ENCODE data around the gene ZC3H4.
"Not testable (repeated sequence)": the region's sequence is repeated elsewhere in the genome, so short reads cannot be mapped to it uniquely, and the experiment has no call there.

ZC3H4 gene

DNA sequence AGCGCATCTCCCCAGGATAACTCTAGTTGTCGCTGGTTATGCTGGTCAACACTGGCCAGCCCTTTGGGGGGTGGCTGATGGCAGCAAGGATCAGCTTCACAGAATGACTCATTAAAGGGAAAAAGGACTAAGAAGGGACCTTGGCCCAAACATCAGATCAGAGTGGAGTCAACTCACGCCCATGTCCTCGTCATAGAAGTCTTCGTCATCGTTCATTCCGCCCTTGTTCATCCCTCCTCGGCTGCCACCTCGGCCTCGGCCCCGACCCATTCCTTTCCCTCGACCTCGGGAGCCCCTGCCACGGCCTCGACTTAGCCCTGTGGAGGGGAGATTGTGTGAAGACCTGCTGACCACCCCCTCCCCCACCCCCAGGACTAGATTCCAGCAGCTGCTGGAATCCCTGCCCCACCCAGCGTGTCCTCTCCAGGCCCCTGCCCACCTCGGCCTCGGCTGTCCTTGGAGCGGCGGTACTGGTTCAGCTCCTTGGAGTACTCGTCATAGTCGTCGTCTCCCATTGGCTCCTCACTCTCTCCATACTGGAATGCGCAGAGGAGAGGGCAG, 28.6 kb downstream of the ZC3H4 start:
- DNase-seq (ENCODE audit: low read depth), result no peak

GRCh38 chr19:47082493-47082892, 31.1 kb downstream of the ZC3H4 start:
- DNase-seq (ENCODE audit: low read depth), result no peak

DNA sequence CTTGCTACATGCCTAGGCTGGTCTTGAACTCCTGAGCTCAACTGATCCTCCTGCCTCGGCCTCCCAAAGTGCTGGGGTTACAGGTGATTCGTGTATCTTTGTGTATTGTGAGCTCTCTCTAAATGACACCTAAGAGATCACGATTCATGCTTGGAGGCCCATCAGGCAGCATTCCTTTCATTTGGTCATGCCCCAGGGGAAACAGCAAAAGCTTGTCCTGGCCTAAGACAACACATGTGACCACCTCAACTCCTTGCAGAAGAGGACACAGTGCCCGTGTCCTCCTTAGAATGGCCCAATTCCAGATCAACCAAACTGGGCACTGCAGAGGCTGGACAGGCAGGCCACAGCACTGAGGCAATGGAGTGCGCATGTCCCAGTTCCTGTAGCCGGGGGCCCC, 32.5 kb downstream of the ZC3H4 start:
- DNase-seq (ENCODE audit: low read depth), result no peak

DNA sequence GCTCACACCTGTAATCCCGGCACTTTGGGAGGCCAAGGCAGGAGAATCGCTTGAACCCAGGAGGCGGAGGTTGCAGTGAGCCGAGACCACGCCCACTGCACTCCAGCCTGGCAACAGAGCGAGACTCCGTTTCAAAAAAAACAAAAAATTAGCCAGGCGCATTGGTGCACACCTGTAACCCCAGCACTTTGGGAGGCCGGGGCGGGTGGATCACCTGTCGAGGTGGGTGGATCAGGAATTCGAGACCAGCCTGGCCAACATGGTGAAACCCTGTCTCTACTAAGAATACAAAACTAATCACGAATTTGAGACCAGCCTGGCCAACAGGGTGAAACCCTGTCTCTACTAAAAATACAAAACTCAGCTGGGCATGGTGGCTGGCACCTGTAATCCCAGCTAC, 35.2 kb downstream of the ZC3H4 start:
- not testable (repeated sequence) for DNase-seq (ENCODE audit: low read depth)

DNA sequence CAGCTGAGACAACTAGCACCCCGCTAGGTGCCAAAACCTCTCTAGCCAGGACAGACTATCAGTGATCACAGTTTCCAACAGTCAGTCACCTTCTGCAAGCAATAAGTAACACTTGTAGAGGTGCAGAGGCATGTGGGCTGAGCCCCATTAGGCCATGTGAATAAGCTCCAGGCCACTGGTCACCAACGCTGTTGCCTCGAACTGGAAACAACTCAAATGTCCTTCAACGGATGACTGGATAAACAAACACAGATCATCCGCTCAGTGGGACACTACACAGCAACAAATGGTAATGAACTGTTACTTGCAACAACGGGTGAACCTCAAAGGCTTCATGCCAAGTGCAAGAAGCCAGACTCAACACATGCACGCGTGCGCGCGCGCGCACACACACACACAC, 37.6 kb downstream of the ZC3H4 start:
- DNase-seq (ENCODE audit: low read depth), result no peak

DNA sequence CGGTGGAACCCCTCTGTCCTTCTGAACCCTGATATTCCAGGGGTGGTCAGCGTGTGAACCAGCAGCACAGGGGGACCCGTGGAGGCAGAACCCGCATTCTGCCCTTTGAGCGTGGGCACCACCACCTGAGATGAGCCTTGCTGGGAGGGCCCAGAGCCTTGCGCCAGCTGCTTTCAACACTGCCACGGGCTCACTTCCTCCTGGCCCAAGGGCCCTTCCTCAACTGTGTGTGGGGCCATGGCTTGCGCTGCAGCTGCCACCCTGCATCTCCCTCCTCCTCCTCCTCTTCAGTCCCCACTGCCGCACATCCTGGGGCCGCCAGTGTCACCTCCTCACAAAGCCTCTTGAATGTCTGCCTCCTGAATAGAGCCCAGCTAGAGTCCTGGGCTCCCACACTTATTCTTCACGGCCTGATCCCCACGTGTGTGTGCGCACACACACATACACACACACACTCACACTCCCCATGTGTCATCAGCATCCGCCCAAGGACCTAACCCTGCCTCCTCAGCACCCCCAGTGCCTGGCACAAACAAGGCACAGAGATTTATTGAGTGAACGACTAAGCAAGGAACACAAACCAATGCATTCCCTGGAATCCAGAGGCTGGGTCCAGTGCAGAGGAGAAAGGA, 38.3 kb downstream of the ZC3H4 start:
- DNase-seq (ENCODE audit: low read depth), result no peak

- DNase-seq (ENCODE audit: low read depth), result no peak
These were observed 39.0 kb downstream of the ZC3H4 start for GRCh38 chr19:47074621-47075020.

DNA sequence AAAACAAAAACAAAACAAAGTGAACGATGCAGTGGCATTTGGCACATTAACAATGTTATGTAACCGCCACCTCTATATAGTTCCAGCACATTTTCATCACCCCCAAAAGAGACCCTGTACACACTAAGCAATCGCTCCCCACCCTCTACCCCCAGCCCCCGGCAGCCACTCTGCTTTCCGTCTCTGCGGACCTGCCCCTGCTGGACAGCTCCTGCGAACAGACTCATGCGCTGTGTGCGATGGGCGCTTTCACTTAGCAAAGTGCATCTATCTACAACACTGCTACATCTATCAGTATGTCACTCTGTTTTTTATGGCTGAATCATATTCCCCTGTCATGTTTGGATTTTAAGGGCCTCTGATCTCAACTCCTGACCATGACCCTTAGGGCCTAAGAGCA, 40.0 kb downstream of the ZC3H4 start:
- no peak for DNase-seq (ENCODE audit: low read depth)

DNA sequence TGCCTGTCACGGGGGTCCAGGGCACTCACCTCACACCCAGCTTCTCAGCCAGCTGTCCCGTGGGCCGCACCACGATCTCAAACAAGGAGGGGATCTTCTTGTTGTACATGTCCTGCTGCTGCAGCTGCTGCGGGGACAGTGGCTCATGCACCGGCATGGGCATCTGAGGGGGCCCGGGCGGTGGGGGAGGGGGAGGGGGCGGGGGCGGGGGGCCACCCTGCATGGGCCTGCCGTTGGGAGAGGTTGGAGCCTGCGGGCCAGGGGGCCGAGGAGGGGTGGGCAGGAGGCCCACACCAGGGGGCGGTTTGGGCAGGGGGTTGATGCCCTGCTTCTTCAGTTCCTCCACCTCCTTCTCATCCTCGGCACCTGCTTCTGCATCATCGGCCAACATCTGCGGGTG, 41.3 kb downstream of the ZC3H4 start:
- no peak for DNase-seq (ENCODE audit: low read depth)

- DNase-seq (ENCODE audit: low read depth), result no peak
These were observed 41.8 kb downstream of the ZC3H4 start for GRCh38 chr19:47071731-47072130.

DNA sequence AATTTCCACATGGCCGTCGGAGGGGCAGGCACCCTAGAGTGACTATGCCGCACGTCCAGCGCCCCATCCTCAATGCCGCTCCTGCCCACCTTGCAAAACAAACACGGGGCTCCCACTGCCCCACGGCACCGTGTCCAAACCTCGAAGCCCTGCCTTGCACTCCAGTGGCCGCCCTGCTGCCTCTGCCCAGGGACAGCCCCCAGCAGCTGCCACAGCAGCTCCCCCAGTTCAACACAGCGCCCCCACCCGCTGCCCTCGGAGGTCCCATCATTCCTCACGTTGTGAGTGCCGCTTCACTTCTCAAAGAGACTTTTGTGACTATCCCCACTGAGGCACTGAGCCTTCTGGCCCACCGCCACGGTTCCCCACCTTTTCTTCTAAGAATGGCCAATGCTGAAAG, 42.8 kb downstream of the ZC3H4 start:
- no peak for DNase-seq (ENCODE audit: low read depth)

- no peak for DNase-seq (ENCODE audit: low read depth)
These were observed 43.8 kb downstream of the ZC3H4 start for GRCh38 chr19:47069795-47070194.

GRCh38 chr19:47068876-47069406, 44.6 kb downstream of the ZC3H4 start:
- no peak for DNase-seq (ENCODE audit: low read depth)

DNA sequence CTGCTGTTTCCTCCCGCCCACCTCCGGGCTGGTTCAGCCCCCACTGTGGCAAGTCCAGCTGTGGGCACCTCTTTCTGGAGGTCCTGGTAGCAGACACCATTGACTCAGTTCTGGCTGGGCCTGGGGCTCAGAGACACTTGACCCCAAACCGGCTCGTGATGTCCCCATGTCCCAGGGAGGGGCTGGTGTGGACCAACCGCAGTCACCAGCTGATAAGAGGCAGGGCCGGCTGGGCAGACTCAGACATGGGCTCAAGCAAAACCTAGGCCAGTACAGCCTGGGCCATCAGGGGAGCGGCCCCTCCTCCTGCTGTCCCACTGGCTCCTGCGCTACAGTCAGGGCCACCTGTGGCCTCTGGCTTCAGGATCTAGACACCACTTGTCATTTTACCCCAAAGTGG, 45.3 kb downstream of the ZC3H4 start:
- DNase-seq (ENCODE audit: low read depth), result no peak

DNA sequence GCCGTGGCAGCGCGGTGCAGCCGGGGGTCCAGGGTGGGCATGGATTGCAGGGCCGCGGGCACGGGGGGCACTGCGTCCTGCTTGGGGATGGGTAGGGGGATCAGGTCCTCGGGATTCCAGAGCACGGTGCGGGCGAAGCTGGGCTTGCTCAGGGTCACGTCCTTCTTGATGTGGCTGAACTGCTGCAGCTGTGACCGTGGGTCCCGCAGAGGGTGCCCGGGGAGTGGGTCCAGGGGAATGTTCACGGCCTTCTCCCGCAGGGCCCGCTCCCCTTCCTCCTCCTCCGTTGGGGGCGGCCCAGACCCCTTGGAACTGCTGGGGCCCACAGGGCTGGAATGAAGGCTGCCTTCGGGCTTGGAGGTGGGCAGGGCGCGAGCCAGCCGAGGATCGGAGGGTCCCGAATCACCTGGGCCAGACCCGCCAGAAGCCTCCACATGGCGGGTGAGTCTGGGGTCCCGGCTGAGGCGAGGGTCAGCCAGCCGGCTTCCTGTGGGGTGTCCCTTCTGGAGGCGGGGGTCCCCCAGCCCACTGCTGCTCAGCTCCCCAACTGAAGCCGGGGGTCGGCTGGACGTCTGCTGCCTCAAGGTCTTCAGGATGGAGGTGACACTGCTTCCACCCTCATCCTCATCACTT, 46.2 kb downstream of the ZC3H4 start:
- DNase-seq (ENCODE audit: low read depth), result no peak

GRCh38 chr19:47066376-47067214, 47.0 kb downstream of the ZC3H4 start:
- no peak for DNase-seq (ENCODE audit: low read depth)

DNA sequence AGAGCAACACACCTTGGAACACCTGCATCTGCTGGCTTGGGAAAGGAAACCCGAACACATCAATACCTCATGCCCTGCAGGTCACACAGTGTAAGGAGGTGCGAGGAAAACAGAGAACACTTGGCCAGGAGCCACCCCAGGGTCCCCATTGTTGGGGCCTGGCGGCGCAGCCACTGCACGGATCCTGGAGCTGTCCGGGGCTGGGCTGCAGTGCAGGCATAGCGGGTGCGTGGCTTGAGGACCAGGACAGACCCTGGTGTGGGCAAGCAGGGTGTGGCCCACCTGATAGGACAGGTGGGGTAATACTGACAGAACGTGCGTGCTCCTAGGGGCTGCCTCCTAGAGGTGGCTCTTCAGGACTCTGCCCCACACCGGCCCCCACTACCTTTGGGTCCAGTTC, 48.3 kb downstream of the ZC3H4 start:
- DNase-seq (ENCODE audit: low read depth), result no peak

DNA sequence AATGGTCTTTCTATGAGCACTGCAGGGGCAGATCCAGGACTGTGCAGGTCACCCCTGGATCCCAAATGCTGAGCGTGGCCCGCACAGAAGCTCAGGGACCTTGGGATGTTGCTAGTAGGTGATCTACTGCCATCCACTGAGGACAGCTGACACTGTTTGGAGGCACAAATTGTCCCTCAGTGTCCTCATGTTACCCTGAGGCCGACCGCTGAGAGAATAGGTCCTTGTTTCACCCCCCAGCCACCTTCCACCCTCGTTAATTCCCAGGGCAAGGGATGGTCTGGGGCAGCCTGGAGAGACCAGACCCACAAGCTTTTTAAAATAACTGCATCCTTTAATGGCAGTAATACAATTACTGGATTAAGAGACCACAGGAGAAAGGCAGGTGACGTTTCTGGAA, 49.7 kb downstream of the ZC3H4 start:
- DNase-seq (ENCODE audit: low read depth), result no peak

GRCh38 chr19:47058621-47059022, 55.0 kb downstream of the ZC3H4 start:
- no peak for DNase-seq (ENCODE audit: low read depth)

DNA sequence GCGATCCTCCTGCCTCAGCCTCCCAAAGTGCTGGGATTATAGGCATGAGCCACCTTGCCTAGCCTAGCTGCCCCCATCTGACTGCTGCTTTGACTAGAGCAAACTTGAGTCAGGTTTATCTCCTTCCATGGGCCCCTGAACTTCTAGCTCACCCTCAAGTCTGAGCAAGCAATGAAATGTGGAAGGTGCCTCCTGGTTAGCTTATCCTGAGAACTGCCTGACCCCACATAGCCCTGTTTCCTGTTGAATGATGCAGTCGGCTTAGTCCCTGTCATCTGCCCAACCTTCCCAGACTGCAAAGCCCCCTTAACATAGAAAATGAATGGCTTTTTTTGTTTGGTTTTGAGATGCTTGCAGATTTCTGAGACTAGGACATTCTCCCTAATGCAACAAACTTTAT, 56.2 kb downstream of the ZC3H4 start:
- no peak for DNase-seq (ENCODE audit: low read depth)

GRCh38 chr19:47056411-47056810, 57.2 kb downstream of the ZC3H4 start:
- no peak for DNase-seq (ENCODE audit: low read depth)

- not testable (repeated sequence) for DNase-seq (ENCODE audit: low read depth)
These were observed 63.0 kb downstream of the ZC3H4 start for GRCh38 chr19:47050562-47050961.

GRCh38 chr19:47049307-47049700, 64.3 kb downstream of the ZC3H4 start:
- DNase-seq (ENCODE audit: low read depth), result no peak

Measured in stimulated activated CD4-positive, alpha-beta T cell treated with anti-CD3 and anti-CD28 coated beads, Interleukin-2, amount 100 ng/mL, for 4 hours (primary cell).